GM23338 (cell line): ENCODE results near the gene AGPAT3.

ENCODE experiments used
- JUNB ChIP-seq: IDR thresholded peaks from one replicate; pipeline ENCODE4 v1.6.1; 2016; ENCODE audit warnings: antibody characterized with exemption; ENCODE audit not compliant: unreplicated experiment
- POLR2AphosphoS5 ChIP-seq: IDR thresholded peaks from 2 replicates; pipeline ENCODE4 v1.6.1; 2016; ENCODE audit warnings: antibody characterized with exemption, low read depth
- TF ChIP-seq, protein P1 (sequence below), 2 experiments: fragments of 200-600 bp in 1 of 2; sonication (generic) in 1 of 2; conservative IDR thresholded peaks; 2 replicates each; pipeline versions ENCODE4 v1.5.1 to v1.6.1; 2016 to 2017; ENCODE audit warnings: antibody characterized with exemption in 2 of 2, low read depth in 2 of 2, mild to moderate bottlenecking in 2 of 2, moderate library complexity in 1 of 2
- TF ChIP-seq, protein P2 (sequence below): IDR thresholded peaks from one replicate; pipeline ENCODE4 v1.6.1; 2018; ENCODE audit warnings: antibody characterized with exemption; ENCODE audit not compliant: unreplicated experiment

- TF ChIP-seq JUNB (no peak), POLR2AphosphoS5 (no peak)
- TF ChIP-seq, protein P1, sequence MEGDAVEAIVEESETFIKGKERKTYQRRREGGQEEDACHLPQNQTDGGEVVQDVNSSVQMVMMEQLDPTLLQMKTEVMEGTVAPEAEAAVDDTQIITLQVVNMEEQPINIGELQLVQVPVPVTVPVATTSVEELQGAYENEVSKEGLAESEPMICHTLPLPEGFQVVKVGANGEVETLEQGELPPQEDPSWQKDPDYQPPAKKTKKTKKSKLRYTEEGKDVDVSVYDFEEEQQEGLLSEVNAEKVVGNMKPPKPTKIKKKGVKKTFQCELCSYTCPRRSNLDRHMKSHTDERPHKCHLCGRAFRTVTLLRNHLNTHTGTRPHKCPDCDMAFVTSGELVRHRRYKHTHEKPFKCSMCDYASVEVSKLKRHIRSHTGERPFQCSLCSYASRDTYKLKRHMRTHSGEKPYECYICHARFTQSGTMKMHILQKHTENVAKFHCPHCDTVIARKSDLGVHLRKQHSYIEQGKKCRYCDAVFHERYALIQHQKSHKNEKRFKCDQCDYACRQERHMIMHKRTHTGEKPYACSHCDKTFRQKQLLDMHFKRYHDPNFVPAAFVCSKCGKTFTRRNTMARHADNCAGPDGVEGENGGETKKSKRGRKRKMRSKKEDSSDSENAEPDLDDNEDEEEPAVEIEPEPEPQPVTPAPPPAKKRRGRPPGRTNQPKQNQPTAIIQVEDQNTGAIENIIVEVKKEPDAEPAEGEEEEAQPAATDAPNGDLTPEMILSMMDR (conservative IDR thresholded peaks at IDR 0.05; ENCODE audit: low read depth in 2 of 2): no peak
- TF ChIP-seq, protein P2, sequence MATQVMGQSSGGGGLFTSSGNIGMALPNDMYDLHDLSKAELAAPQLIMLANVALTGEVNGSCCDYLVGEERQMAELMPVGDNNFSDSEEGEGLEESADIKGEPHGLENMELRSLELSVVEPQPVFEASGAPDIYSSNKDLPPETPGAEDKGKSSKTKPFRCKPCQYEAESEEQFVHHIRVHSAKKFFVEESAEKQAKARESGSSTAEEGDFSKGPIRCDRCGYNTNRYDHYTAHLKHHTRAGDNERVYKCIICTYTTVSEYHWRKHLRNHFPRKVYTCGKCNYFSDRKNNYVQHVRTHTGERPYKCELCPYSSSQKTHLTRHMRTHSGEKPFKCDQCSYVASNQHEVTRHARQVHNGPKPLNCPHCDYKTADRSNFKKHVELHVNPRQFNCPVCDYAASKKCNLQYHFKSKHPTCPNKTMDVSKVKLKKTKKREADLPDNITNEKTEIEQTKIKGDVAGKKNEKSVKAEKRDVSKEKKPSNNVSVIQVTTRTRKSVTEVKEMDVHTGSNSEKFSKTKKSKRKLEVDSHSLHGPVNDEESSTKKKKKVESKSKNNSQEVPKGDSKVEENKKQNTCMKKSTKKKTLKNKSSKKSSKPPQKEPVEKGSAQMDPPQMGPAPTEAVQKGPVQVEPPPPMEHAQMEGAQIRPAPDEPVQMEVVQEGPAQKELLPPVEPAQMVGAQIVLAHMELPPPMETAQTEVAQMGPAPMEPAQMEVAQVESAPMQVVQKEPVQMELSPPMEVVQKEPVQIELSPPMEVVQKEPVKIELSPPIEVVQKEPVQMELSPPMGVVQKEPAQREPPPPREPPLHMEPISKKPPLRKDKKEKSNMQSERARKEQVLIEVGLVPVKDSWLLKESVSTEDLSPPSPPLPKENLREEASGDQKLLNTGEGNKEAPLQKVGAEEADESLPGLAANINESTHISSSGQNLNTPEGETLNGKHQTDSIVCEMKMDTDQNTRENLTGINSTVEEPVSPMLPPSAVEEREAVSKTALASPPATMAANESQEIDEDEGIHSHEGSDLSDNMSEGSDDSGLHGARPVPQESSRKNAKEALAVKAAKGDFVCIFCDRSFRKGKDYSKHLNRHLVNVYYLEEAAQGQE: no peak
Observed at GRCh38 chr21:43971201-43971991, 106.4 kb downstream of the AGPAT3 start.
